NCI-H2196 (cell line): ENCODE data around the gene SMCO1.
"Not testable (repeated sequence)": the region's sequence is repeated elsewhere in the genome, so short reads cannot be mapped to it uniquely, and the experiment has no call there.

Experiments
- DNase-seq: peaks from one replicate; lab custom pipeline; 2025; ENCODE audit not compliant: unreplicated experiment; lab: John Stamatoyannopoulos, UW

SMCO1 gene

DNA sequence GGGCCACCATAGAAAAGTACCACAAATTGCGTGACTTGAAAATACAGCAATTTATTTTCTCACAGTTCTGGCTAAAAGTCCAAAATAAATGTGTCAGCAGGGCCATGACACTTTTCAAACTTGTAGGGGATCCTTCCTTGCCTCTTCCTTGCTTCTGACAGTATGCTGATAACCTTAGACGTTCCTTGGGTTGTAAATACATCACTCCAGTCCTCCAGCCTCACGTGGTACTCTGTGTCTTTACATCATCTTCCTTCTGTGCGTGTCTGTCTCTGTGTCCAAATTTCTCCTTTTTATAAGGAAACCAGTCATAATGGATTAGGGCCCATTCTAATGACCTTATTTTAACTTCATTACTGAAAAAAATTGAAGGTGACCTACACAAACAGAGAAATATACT lies 19.0 kb downstream of the SMCO1 start:
- no peak for DNase-seq

DNA sequence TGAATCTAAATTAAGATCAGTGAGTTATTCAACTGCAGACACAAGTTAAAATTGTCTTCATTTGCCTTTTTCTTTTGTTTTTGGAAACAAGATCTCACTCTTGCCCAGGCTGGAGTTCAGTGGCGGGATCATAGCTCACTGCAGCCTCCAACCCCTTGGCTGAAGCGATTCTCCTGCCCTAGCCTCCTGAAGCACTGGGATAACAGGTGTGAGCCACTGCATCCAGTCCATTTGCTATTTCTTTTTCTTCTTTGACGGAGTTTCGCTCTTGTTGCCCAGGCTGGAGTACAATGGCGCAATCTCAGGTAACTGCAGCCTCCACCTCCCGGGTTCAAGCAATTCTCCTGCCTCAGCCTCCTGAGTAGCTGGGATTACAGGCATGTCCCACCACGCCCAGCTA lies 21.9 kb downstream of the SMCO1 start:
- no peak for DNase-seq

GRCh38 chr3:196492080-196492479 lies 23.1 kb downstream of the SMCO1 start:
- no peak for DNase-seq

- no peak for DNase-seq
Observed at GRCh38 chr3:196489747-196490146, 25.4 kb downstream of the SMCO1 start.

GRCh38 chr3:196486263-196486662 lies 28.9 kb downstream of the SMCO1 start:
- DNase-seq: no peak

GRCh38 chr3:196477678-196478077 lies 37.5 kb downstream of the SMCO1 start:
- DNase-seq: no peak

- no peak for DNase-seq
Observed at GRCh38 chr3:196472286-196472685, 42.9 kb downstream of the SMCO1 start.

GRCh38 chr3:196471551-196471950 lies 43.6 kb downstream of the SMCO1 start:
- no peak for DNase-seq

DNA sequence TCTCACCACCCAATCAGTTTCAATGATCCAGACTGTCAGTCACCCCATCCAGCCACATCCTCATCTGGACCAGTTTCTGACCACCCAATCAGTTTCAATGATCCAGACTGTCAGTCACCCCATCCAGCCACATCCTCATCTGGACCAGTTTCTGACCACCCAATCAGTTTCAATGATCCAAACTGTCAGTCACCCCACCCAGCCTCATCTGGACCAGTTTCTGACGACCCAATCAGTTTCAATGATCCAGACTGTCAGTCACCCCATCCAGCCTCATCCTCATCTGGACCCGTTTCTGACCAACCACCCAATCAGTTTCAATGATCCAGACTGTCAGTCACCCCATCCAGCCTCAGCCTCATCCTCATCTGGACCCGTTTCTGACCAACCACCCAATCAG lies 45.0 kb downstream of the SMCO1 start:
- DNase-seq: not testable (repeated sequence)

DNA sequence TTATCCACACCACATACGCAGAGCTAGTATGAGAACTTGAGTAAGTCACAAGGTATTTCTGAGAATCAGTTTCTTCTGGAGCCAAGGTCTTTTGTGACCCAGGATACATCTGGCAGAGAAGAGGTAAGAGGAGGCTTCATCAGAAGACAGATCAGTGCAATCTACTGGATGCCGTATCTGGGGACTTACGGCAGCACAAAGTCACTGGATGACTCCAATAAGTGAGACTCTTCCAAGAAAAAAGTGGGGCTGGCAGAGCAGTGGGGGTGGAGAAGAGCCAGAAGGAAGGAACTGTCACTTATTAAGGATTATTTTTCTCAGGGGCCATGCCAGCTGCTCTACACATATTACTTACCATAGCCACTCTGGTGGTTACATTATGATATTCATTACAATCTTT lies 51.3 kb downstream of the SMCO1 start:
- no peak for DNase-seq

DNA sequence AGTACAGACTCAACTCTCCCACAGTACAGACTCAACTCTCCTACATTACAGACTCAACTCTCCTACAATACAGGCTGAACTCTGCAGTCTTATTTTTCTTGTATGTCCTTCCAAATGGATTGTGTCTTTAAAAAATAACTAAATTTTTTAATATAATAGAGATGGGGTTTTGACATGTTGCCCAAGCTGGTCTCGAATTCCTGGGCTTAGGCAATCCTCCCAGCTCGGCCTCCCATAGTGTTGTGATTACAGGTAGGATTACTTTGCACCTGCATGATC lies 51.7 kb downstream of the SMCO1 start:
- DNase-seq: no peak

DNA sequence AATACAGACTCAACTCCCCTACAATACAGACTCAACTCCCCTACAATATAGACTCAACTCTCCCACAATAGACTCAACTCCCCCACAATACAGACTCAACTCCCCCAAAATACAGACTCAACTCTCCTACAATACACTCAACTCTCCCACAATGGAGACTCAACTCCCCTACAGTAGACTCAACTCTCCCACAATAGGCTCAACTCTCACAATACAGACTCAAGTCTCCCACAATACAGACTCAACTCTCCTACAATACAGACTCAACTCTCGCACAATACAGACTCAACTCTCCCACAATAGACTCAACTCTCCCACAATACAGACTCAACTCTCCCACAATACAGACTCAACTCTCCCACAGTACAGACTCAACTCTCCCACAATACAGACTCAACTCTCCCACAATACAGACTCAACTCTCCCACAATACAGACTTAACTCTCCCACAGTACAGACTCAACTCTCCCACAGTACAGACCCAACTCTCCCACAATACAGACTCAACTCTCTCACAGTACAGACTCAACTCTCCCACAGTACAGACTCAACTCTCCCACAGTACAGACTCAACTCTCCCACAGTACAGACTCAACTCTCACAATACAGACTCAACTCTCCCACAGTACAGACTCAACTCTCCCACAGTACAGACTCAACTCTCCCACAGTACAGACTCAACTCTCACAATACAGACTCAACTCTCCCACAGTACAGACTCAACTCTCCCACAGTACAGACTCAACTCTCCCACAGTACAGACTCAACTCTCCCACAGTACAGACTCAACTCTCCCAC lies 52.3 kb downstream of the SMCO1 start:
- DNase-seq: not testable (repeated sequence)

- DNase-seq: no peak
Observed at GRCh38 chr3:196458063-196458462, 57.1 kb downstream of the SMCO1 start.

GRCh38 chr3:196457470-196457869 lies 57.7 kb downstream of the SMCO1 start:
- DNase-seq: not testable (repeated sequence)
